Liver (tissue), 9 donors: ENCODE measurements around the gene EARS2. TPM values are rescaled to one million over a fixed set of nuclear protein-coding genes. Genes with fewer than 3 reads are reported as not detected.

Experiments
- DNase-seq: peaks from one replicate; pipeline ENCODE4 v3.0.0-alpha.2; 2017; ENCODE audit warnings: low spot score
- H3K27ac ChIP-seq, 2 donors: one replicate each; pipeline ENCODE4 v1.7.0; 2013; ENCODE audit warnings: inconsistent platforms in 2 of 2, low read length in 2 of 2, control low read depth in 1 of 2, low read depth in 1 of 2, mild to moderate bottlenecking in 1 of 2
- H3K27me3 ChIP-seq, 4 donors: one replicate each; pipeline versions ENCODE4 v1.6.1 to v1.7.0; 2013; ENCODE audit warnings: low read length in 3 of 4, inconsistent platforms in 1 of 4, mild to moderate bottlenecking in 1 of 4, moderate library complexity in 1 of 4; ENCODE audit not compliant: control insufficient read depth in 4 of 4, insufficient read depth in 4 of 4
- H3K36me3 ChIP-seq, 4 donors: one replicate each; pipeline versions ENCODE4 v1.6.1 to v1.7.0; 2013; ENCODE audit warnings: low read length in 3 of 4, mild to moderate bottlenecking in 3 of 4, low read depth in 1 of 4, moderate library complexity in 1 of 4; ENCODE audit not compliant: control insufficient read depth in 4 of 4, insufficient read depth in 3 of 4
- H3K4me1 ChIP-seq, 4 donors: one replicate each; pipeline versions ENCODE4 v1.6.1 to v1.7.0; 2013; ENCODE audit warnings: low read length in 3 of 4, mild to moderate bottlenecking in 3 of 4, moderate library complexity in 1 of 4; ENCODE audit not compliant: control insufficient read depth in 4 of 4, insufficient read depth in 4 of 4
- H3K4me3 ChIP-seq, 3 donors: one replicate each; pipeline versions ENCODE4 v1.6.1 to v1.7.0; 2013; ENCODE audit warnings: low read length in 3 of 3, control low read depth in 1 of 3, low read depth in 1 of 3, mild to moderate bottlenecking in 1 of 3
- H3K9ac ChIP-seq, 2 donors: one replicate each; pipeline ENCODE4 v1.7.0; 2013; ENCODE audit warnings: low read length in 2 of 2, mild to moderate bottlenecking in 2 of 2, moderate library complexity in 2 of 2, control low read depth in 1 of 2, low read depth in 1 of 2
- H3K9me3 ChIP-seq, 4 donors: one replicate each; pipeline versions ENCODE4 v1.6.1 to v1.7.0; 2013; ENCODE audit warnings: low read length in 3 of 4; ENCODE audit not compliant: control insufficient read depth in 4 of 4
- CTCF ChIP-seq: fragments of 150-350 bp; IDR thresholded peaks from 2 replicates; pipeline ENCODE4 v1.5.1; 2017; ENCODE audit warnings: improper control_type of control experiment, low read depth, low read length; ENCODE audit not compliant: missing input control
- EGR1 ChIP-seq, 2 donors: IDR thresholded peaks; 2 replicates each; pipeline ENCODE4 v1.6.1; 2016 to 2018; ENCODE audit warnings: antibody characterized with exemption in 2 of 2, low read depth in 2 of 2
- FOXA1 ChIP-seq: IDR thresholded peaks from 2 replicates; pipeline ENCODE4 v1.6.1; 2016; ENCODE audit warnings: antibody characterized with exemption
- FOXA2 ChIP-seq: IDR thresholded peaks from 2 replicates; pipeline ENCODE4 v1.6.1; 2016; ENCODE audit warnings: antibody characterized with exemption
- GABPA ChIP-seq, 2 donors: IDR thresholded peaks in 1 of 2; conservative IDR thresholded peaks in 1 of 2; 2 replicates each; pipeline ENCODE4 v1.6.1; 2016; ENCODE audit warnings: antibody characterized with exemption in 2 of 2, mild to moderate bottlenecking in 1 of 2, moderate library complexity in 1 of 2
- HNF4A ChIP-seq, 2 donors: conservative IDR thresholded peaks; 2 replicates each; pipeline ENCODE4 v1.6.1; 2016; ENCODE audit warnings: antibody characterized with exemption in 2 of 2, mild to moderate bottlenecking in 2 of 2
- HNF4G ChIP-seq: IDR thresholded peaks from 2 replicates; pipeline ENCODE4 v1.6.1; 2016; ENCODE audit warnings: antibody characterized with exemption
- JUND ChIP-seq, 2 donors: IDR thresholded peaks; 2 replicates each; pipeline ENCODE4 v1.6.1; 2016; ENCODE audit warnings: antibody characterized with exemption in 2 of 2
- MAX ChIP-seq: IDR thresholded peaks from 2 replicates; pipeline ENCODE4 v1.6.1; 2016; ENCODE audit warnings: antibody characterized with exemption
- NR2F2 ChIP-seq: IDR thresholded peaks from 2 replicates; pipeline ENCODE4 v1.6.1; 2016; ENCODE audit warnings: antibody characterized with exemption
- RAD21 ChIP-seq, 2 donors: IDR thresholded peaks; 2 replicates each; pipeline ENCODE4 v1.6.1; 2016; ENCODE audit warnings: antibody characterized with exemption in 2 of 2, mild to moderate bottlenecking in 2 of 2
- REST ChIP-seq: IDR thresholded peaks from 2 replicates; pipeline ENCODE4 v1.6.1; 2016; ENCODE audit warnings: antibody characterized with exemption, mild to moderate bottlenecking
- RXRA ChIP-seq, 2 donors: IDR thresholded peaks; 2 replicates each; pipeline ENCODE4 v1.6.1; 2017 to 2018; ENCODE audit warnings: antibody characterized with exemption in 2 of 2, mild to moderate bottlenecking in 1 of 2
- SP1 ChIP-seq: IDR thresholded peaks from 2 replicates; pipeline ENCODE4 v1.6.1; 2018; ENCODE audit warnings: antibody characterized with exemption, mild to moderate bottlenecking
- TAF1 ChIP-seq: conservative IDR thresholded peaks from 2 replicates; pipeline ENCODE4 v1.6.1; 2016; ENCODE audit warnings: antibody characterized with exemption, mild to moderate bottlenecking
- YY1 ChIP-seq: IDR thresholded peaks from 2 replicates; pipeline ENCODE4 v1.6.1; 2016; ENCODE audit warnings: antibody characterized with exemption, mild to moderate bottlenecking
- WGBS: extraction: QIAGEN DNeasy Blood & Tissue Kit; methylation state at CpG from one replicate; pipeline ENCODE4 v1.1.7; 2013; 5-methylcytosine and 5-hydroxymethylcytosine counted together
- polyA plus RNA-seq, 2 donors: library from polyadenylated mRNA; stranded (reverse) in 1 of 2; unstranded in 1 of 2; fragments of 200-250 nt in 1 of 2; fragments of >200 nt in 1 of 2; fragmentation: Nextera tagmentation in 1 of 2; extraction: Ambion mirVana in 1 of 2; gene quantifications; one replicate each; pipeline versions ENCODE4 v1.2.1 to v1.2.3, GENCODE V29; 2013 to 2015
- total RNA-seq, 2 donors: library from RNA; depleted of rRNA; stranded (reverse); fragments of >200 nt; gene quantifications; one replicate each; pipeline ENCODE4 v1.2.3, GENCODE V29; 2014
- donor health status: healthy.
- donor health status: healthy.
- donor health status: healthy.
- donor health status: healthy.
- donor health status: healthy.

The EARS2 gene
- total and polyA plus RNA-seq, 4 donors: 11.6 to 31.0 (median 19.6) TPM

GRCh38 chr16:23520500-23520899, 36.6 kb downstream of the EARS2 start (continued):
- TF ChIP-seq FOXA1: no peak

- no peaks in the 10 kb centered on the region for H3K9me3 ChIP-seq
- no peaks in the 10 kb centered on the region for H3K4me1 ChIP-seq
- H3K9ac ChIP-seq: no peak overlapping the region
- H3K36me3 ChIP-seq: peaks cover 3 to 27% (median 21%) of the 10 kb centered on the region in 4 donors
- WGBS: 96% methylated on average over 5 of the region's 5 CpGs
- TF ChIP-seq SP1: no peak
- no peak for TF ChIP-seq FOXA2
- no peak for TF ChIP-seq MAX
- no peak for TF ChIP-seq YY1
- TF ChIP-seq EGR1 (IDR thresholded peaks at IDR 0.05; ENCODE audit: low read depth in 2 of 2): no peak
- TF ChIP-seq HNF4A (conservative IDR thresholded peaks at IDR 0.05): no peak
- no peak for TF ChIP-seq RXRA (IDR thresholded peaks at IDR 0.05)
- TF ChIP-seq JUND (IDR thresholded peaks at IDR 0.05): no peak
- no peak for TF ChIP-seq NR2F2
- no peak for TF ChIP-seq HNF4G
- no peak for TF ChIP-seq FOXA1
- no peak for TF ChIP-seq REST
- H3K4me3 ChIP-seq: no peak overlapping the region
- H3K27me3 ChIP-seq: no peaks in the 10 kb centered on the region
- DNase-seq: no peak
- H3K27ac ChIP-seq: no peak overlapping the region
Observed at GRCh38 chr16:23519282-23519681, 37.9 kb downstream of the EARS2 start.

- Histone ChIP-seq H3K36me3 (peaks cover 3 to 19% (median 14%) of the 10 kb centered on the region in 4 donors), H3K27me3 (no peaks in the 10 kb centered on the region), H3K4me1 (no peaks in the 10 kb centered on the region), H3K27ac (no peak overlapping the region), H3K9ac (no peak overlapping the region), H3K9me3 (no peaks in the 10 kb centered on the region), H3K4me3 (no peak overlapping the region)
- DNase-seq: no peak
- WGBS: 74% methylated on average over 3 of the region's 3 CpGs
- TF ChIP-seq GABPA (IDR thresholded peaks at IDR 0.05 in 1 of 2, conservative IDR thresholded peaks at IDR 0.05 in 1 of 2) (no peak), REST (no peak), SP1 (no peak), RAD21 (IDR thresholded peaks at IDR 0.05) (no peak), MAX (no peak), JUND (IDR thresholded peaks at IDR 0.05) (no peak), TAF1 (no peak), CTCF (no peak), EGR1 (IDR thresholded peaks at IDR 0.05; ENCODE audit: low read depth in 2 of 2) (no peak)
Observed at GRCh38 chr16:23518435-23518891, 38.7 kb downstream of the EARS2 start.
